Neural cell (in vitro differentiated cells): ENCODE data around the gene NARF. TPM values are rescaled to one million over a fixed set of nuclear protein-coding genes. Genes with fewer than 3 reads are reported as not detected.

Source experiments
- H2AFZ ChIP-seq: fragments of 200-600, 300-800 bp; sonication (generic), shearing (Covaris generic); 2 replicates; pipeline ENCODE4 v1.6.0; 2014; ENCODE audit warnings: low read depth, mild to moderate bottlenecking, antibody characterized with exemption, low read length, moderate library complexity
- H3F3A ChIP-seq: fragments of 200-600 bp; shearing (Covaris generic); 2 replicates; pipeline ENCODE4 v1.6.1; 2016; ENCODE audit warnings: mild to moderate bottlenecking, moderate library complexity, mixed read lengths, antibody characterized with exemption, low read length; ENCODE audit not compliant: insufficient read depth, poor library complexity, severe bottlenecking
- H3K27ac ChIP-seq: fragments of 200-600, 300-800 bp; sonication (generic), shearing (Covaris generic); 2 replicates; pipeline ENCODE4 v1.5.1; 2014; ENCODE audit warnings: mild to moderate bottlenecking, low read length, moderate library complexity
- H3K27me3 ChIP-seq: fragments of 300-800, 200-600 bp; sonication (generic), shearing (Covaris generic); 2 replicates; pipeline ENCODE4 v1.6.0; 2014; ENCODE audit warnings: mild to moderate bottlenecking, low read depth, low read length, moderate library complexity; ENCODE audit not compliant: insufficient read depth
- H3K36me3 ChIP-seq: fragments of 300-800, 200-600 bp; sonication (generic), shearing (Covaris generic); 2 replicates; pipeline ENCODE4 v1.5.1; 2014; ENCODE audit warnings: mild to moderate bottlenecking, antibody characterized with exemption, low read length, moderate library complexity; ENCODE audit not compliant: insufficient read depth
- H3K4me2 ChIP-seq: fragments of 300-800, 200-600 bp; sonication (generic), shearing (Covaris generic); 2 replicates; pipeline ENCODE4 v1.6.0; 2014; ENCODE audit warnings: mild to moderate bottlenecking, low read length
- H3K4me3 ChIP-seq: fragments of 300-800, 200-600 bp; sonication (generic), shearing (Covaris generic); 2 replicates; pipeline ENCODE4 v1.5.1; 2014; ENCODE audit warnings: mild to moderate bottlenecking, low read length, moderate library complexity
- H3K79me2 ChIP-seq: fragments of 200-600 bp; shearing (Covaris generic); replicated peaks from 2 replicates; pipeline ENCODE4 v1.6.0; 2014; ENCODE audit warnings: mild to moderate bottlenecking, low read length, moderate library complexity; ENCODE audit not compliant: insufficient read depth
- H3K9ac ChIP-seq: fragments of 300-800, 200-600 bp; sonication (generic), shearing (Covaris generic); 2 replicates; pipeline ENCODE4 v1.6.1; 2016; ENCODE audit warnings: mild to moderate bottlenecking, low read length, mixed read lengths
- H3K9me2 ChIP-seq: fragments of 200-600 bp; shearing (Covaris generic); 2 replicates; pipeline ENCODE4 v1.6.1; 2016; ENCODE audit warnings: mild to moderate bottlenecking, low read length, mixed read lengths; ENCODE audit not compliant: insufficient read depth
- H3K9me3 ChIP-seq: fragments of 200-600, 300-800 bp; sonication (generic), shearing (Covaris generic); 2 replicates; pipeline ENCODE4 v1.6.1; 2016; ENCODE audit warnings: mild to moderate bottlenecking, mixed run types, low read length, moderate library complexity, mixed read lengths
- H4K20me1 ChIP-seq: fragments of 200-600 bp; shearing (Covaris generic); 2 replicates; pipeline ENCODE4 v1.6.1; 2016; ENCODE audit warnings: mild to moderate bottlenecking, mixed run types; ENCODE audit not compliant: insufficient read depth
- EP300 ChIP-seq: fragments of 450-650 bp; conservative IDR thresholded peaks from 2 replicates; pipeline ENCODE4 v1.6.1; 2014; ENCODE audit warnings: antibody characterized with exemption, mild to moderate bottlenecking, moderate library complexity; ENCODE audit not compliant: poor library complexity, severe bottlenecking
- EZH2 ChIP-seq: fragments of 200-600, 300-800 bp; shearing (Covaris generic), sonication (generic); IDR thresholded peaks from 2 replicates; pipeline ENCODE4 v1.6.1; 2014; ENCODE audit warnings: antibody characterized with exemption, low read length, borderline replicate concordance, mild to moderate bottlenecking; ENCODE audit not compliant: insufficient read depth, poor library complexity, severe bottlenecking
- MXI1 ChIP-seq: fragments of 450-650 bp; conservative IDR thresholded peaks from 2 replicates; pipeline ENCODE4 v1.6.1; 2014; ENCODE audit warnings: antibody characterized with exemption, mild to moderate bottlenecking; ENCODE audit not compliant: poor library complexity, severe bottlenecking
- POLR2AphosphoS5 ChIP-seq: IDR thresholded peaks from 2 replicates; pipeline ENCODE4 v1.6.1; 2012
- RAD21 ChIP-seq: fragments of 450-650 bp; conservative IDR thresholded peaks from 2 replicates; pipeline ENCODE4 v1.6.1; 2014; ENCODE audit warnings: antibody characterized with exemption, mild to moderate bottlenecking, moderate library complexity
- SMC3 ChIP-seq: fragments of 450-650 bp; conservative IDR thresholded peaks from 2 replicates; pipeline ENCODE4 v1.6.1; 2014; ENCODE audit warnings: antibody characterized with exemption, mild to moderate bottlenecking, moderate library complexity; ENCODE audit not compliant: poor library complexity
- TAF1 ChIP-seq: IDR thresholded peaks from 2 replicates; pipeline ENCODE4 v1.6.1; 2012; ENCODE audit warnings: low read depth
- polyA plus RNA-seq: library from polyadenylated mRNA; depleted of rRNA; stranded (reverse); fragments of >200 nt; gene quantifications from 2 replicates; pipeline ENCODE4 v1.2.3, GENCODE V29; 2014
- TF ChIP-seq, protein P1 (sequence below): fragments of 450-650 bp; IDR thresholded peaks from 2 replicates; pipeline ENCODE4 v1.5.1; 2014; ENCODE audit warnings: antibody characterized with exemption, mild to moderate bottlenecking, moderate library complexity; ENCODE audit not compliant: poor library complexity, severe bottlenecking
- TF ChIP-seq, protein P2 (sequence below): IDR thresholded peaks from 2 replicates; pipeline ENCODE4 v1.6.1; 2012; ENCODE audit warnings: borderline replicate concordance

NARF gene
- polyA plus RNA-seq, 1 donor from 2014 or later = 243 TPM

DNA sequence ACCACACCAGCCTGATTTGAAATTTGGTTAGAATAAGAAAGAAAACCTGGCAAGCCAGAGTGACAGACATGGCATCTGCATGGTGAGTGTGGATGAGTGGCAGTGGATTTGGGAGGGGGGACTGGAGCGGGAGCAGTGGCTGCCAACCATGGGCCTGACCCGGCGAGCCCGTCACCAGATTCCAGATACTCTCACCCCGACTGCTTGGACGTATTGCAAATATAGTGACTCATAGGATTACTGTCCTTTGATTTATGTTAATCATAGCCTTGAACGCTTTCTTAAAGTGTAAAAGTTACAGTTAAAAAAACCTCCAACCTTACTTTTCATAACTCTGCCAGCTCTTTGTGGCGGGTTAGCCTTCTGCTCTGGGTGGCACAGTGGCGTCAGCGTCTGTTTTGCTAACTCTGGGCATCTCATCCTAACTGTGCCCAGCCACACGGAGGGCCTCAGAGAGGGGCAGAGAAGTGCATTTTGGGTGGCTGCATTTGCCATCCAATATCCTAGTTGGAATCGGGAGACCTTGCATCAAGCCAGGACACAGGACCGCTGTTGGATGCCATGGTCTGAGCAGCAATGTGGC lies 34.2 kb downstream of the NARF start:
- H3K27ac ChIP-seq = no peak overlapping the region

DNA sequence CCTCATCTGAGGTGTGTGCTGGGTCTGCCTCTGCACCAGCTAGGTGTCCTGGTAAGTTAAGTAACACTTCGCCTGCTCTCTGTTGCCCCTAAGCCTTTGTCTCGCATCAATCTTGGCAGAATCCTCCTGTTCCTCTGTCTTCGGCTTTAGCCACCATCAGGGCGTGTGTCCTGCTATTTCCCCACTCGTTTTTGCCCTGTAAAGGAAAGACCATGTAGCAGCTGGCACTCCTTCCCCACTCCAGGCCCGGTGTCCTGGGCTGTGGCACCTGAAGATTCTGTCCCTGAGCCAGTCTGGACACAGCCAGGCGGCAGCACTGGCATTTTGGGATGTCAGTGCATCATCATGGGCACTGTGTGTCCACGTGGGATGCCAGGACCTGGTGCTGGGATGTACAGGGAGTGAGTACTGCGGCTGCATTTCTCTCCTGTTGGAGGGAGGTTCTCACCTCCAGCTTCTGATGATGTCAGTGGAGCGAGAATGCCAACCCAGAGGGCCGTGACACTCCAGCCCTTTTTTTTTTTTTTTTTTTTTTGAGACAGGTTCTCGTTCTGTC lies 34.8 kb downstream of the NARF start:
- no peaks in the 10 kb centered on the region for H3K27me3 ChIP-seq
- H4K20me1 ChIP-seq = no peaks in the 10 kb centered on the region
- H3K4me2 ChIP-seq = no peak overlapping the region
- H3K79me2 ChIP-seq = no peaks in the 10 kb centered on the region
- no peaks in the 10 kb centered on the region for H3K9me2 ChIP-seq
- H3K4me3 ChIP-seq = no peak overlapping the region
- no peak for TF ChIP-seq SMC3
- no peak for TF ChIP-seq EZH2
- TF ChIP-seq, protein P1, sequence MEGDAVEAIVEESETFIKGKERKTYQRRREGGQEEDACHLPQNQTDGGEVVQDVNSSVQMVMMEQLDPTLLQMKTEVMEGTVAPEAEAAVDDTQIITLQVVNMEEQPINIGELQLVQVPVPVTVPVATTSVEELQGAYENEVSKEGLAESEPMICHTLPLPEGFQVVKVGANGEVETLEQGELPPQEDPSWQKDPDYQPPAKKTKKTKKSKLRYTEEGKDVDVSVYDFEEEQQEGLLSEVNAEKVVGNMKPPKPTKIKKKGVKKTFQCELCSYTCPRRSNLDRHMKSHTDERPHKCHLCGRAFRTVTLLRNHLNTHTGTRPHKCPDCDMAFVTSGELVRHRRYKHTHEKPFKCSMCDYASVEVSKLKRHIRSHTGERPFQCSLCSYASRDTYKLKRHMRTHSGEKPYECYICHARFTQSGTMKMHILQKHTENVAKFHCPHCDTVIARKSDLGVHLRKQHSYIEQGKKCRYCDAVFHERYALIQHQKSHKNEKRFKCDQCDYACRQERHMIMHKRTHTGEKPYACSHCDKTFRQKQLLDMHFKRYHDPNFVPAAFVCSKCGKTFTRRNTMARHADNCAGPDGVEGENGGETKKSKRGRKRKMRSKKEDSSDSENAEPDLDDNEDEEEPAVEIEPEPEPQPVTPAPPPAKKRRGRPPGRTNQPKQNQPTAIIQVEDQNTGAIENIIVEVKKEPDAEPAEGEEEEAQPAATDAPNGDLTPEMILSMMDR = no peak
- TF ChIP-seq TAF1 = no peak
- TF ChIP-seq EP300 = no peak
- no peak for TF ChIP-seq RAD21
- no peak for TF ChIP-seq POLR2AphosphoS5
- TF ChIP-seq MXI1 = no peak
- TF ChIP-seq, protein P2, sequence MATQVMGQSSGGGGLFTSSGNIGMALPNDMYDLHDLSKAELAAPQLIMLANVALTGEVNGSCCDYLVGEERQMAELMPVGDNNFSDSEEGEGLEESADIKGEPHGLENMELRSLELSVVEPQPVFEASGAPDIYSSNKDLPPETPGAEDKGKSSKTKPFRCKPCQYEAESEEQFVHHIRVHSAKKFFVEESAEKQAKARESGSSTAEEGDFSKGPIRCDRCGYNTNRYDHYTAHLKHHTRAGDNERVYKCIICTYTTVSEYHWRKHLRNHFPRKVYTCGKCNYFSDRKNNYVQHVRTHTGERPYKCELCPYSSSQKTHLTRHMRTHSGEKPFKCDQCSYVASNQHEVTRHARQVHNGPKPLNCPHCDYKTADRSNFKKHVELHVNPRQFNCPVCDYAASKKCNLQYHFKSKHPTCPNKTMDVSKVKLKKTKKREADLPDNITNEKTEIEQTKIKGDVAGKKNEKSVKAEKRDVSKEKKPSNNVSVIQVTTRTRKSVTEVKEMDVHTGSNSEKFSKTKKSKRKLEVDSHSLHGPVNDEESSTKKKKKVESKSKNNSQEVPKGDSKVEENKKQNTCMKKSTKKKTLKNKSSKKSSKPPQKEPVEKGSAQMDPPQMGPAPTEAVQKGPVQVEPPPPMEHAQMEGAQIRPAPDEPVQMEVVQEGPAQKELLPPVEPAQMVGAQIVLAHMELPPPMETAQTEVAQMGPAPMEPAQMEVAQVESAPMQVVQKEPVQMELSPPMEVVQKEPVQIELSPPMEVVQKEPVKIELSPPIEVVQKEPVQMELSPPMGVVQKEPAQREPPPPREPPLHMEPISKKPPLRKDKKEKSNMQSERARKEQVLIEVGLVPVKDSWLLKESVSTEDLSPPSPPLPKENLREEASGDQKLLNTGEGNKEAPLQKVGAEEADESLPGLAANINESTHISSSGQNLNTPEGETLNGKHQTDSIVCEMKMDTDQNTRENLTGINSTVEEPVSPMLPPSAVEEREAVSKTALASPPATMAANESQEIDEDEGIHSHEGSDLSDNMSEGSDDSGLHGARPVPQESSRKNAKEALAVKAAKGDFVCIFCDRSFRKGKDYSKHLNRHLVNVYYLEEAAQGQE = no peak
- H3K36me3 ChIP-seq = no peaks in the 10 kb centered on the region
- H3F3A ChIP-seq = no peaks in the 10 kb centered on the region
- H3K27ac ChIP-seq = no peak overlapping the region
- H2AFZ ChIP-seq = no peak overlapping the region
- H3K9me3 ChIP-seq = no peaks in the 10 kb centered on the region
- no peak overlapping the region for H3K9ac ChIP-seq

More for the DNA sequence above, 34.2 kb downstream of the NARF start:
- no peak overlapping the region for H3K4me3 ChIP-seq
- H3K27me3 ChIP-seq = no peaks in the 10 kb centered on the region
- H3K36me3 ChIP-seq = no peaks in the 10 kb centered on the region
- no peak overlapping the region for H2AFZ ChIP-seq
- H3K9me3 ChIP-seq = no peaks in the 10 kb centered on the region
- no peaks in the 10 kb centered on the region for H3F3A ChIP-seq
- no peaks in the 10 kb centered on the region for H3K79me2 ChIP-seq
- H3K9ac ChIP-seq = no peak overlapping the region
- TF ChIP-seq TAF1 (no peak), EZH2 (no peak), MXI1 (no peak), EP300 (no peak), POLR2AphosphoS5 (no peak), RAD21 (no peak), SMC3 (no peak)
- TF ChIP-seq, protein P2 = no peak
- TF ChIP-seq, protein P1 = no peak
- no peaks in the 10 kb centered on the region for H3K9me2 ChIP-seq
- no peak overlapping the region for H3K4me2 ChIP-seq
- H4K20me1 ChIP-seq = no peaks in the 10 kb centered on the region
